AG09319 (cell line): ENCODE data around the gene VAMP2.

Source experiments
- DNase-seq: peaks from one replicate; pipeline ENCODE4 v3.0.0-alpha.2; 2010; ENCODE audit warnings: low read depth; ENCODE audit errors: extremely low read depth
- TF ChIP-seq, protein P1 (sequence below): IDR thresholded peaks from 2 replicates; pipeline ENCODE4 v1.5.1; 2011; ENCODE audit warnings: low read depth, mild to moderate bottlenecking, inconsistent platforms, low read length, moderate library complexity

The VAMP2 gene

GRCh38 chr17:8152112-8152775, 10.5 kb downstream of the VAMP2 start, which contains the start of gene PER1:
PER1 (minus strand) TSS chr17:8152404; CDS start chr17:8150706, 1,698 bp downstream.
- TF ChIP-seq, protein P1, sequence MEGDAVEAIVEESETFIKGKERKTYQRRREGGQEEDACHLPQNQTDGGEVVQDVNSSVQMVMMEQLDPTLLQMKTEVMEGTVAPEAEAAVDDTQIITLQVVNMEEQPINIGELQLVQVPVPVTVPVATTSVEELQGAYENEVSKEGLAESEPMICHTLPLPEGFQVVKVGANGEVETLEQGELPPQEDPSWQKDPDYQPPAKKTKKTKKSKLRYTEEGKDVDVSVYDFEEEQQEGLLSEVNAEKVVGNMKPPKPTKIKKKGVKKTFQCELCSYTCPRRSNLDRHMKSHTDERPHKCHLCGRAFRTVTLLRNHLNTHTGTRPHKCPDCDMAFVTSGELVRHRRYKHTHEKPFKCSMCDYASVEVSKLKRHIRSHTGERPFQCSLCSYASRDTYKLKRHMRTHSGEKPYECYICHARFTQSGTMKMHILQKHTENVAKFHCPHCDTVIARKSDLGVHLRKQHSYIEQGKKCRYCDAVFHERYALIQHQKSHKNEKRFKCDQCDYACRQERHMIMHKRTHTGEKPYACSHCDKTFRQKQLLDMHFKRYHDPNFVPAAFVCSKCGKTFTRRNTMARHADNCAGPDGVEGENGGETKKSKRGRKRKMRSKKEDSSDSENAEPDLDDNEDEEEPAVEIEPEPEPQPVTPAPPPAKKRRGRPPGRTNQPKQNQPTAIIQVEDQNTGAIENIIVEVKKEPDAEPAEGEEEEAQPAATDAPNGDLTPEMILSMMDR, result no peak
- DNase-seq, result peak; percentile 89

DNA sequence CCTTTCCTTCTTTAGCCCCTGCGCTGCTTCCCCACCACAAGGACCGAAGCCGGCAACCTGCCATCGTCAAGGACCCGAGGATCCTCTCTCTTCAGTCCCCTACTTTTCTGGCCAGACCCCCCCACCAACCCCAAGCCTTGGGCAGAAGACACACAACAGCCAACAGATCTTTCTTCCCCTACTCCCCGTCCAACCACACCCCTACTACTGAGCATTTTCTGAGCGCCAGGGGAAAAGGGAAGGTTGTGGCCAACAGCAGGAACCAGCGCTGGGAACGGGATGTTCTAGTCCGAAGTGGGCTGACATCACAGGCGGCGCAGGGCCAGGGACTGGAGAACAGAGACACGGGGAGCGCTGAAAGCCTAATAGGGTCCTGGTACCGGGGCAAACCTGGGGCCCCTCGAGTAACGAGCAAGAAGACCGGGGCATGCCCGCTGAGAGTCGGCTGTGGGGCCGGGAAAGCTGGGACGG, 11.1 kb downstream of the VAMP2 start:
- DNase-seq, result no peak
- TF ChIP-seq, protein P1, result no peak

GRCh38 chr17:8151120-8151640, 11.6 kb downstream of the VAMP2 start:
- TF ChIP-seq, protein P1, result no peak
- peak; percentile 77 for DNase-seq

DNA sequence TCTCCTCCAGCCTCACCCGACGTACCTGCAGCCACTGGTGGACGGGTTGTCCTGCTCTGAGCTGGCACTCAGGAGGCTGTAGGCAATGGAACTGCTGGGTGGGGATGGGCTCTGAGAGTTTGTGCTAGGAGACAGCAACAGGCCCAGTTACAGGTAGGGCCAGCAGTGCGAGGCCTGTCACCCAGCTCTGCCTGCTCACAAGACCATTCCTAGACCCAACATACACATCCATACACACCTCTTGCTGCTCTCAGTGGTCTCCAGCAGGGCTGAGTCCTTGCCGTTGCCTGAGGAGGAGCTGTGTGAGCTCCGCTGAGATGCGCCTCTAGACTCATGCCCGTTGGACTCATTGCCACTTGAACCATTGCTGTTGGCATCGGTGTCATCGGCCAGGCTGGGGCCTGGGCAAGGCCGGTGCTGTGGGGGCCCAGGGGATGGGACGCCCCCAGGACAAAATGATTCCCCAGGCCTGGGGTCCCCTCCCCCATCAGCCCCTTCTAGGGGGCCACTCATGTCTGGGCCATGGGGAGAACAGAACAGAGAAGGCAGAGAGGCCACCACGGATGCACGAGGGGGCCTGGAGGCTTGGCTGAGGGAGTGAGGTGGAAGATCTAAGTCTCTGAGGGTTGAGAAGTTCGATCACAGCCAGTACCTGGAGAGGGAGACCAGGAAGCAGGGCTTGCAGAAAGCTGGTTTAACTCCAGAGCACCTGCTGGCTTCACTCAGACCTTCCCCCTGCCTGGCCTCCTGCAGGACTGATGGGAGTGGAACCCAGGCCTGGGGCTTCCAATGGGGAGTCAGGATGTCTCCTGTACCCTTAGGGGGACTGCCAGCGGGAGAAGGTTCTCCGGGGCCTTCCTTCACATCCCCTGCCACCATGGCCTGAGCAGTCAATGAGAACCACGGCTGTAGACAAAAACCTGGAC, 12.3 kb downstream of the VAMP2 start:
- no peak for DNase-seq
- TF ChIP-seq, protein P1, result no peak

DNA sequence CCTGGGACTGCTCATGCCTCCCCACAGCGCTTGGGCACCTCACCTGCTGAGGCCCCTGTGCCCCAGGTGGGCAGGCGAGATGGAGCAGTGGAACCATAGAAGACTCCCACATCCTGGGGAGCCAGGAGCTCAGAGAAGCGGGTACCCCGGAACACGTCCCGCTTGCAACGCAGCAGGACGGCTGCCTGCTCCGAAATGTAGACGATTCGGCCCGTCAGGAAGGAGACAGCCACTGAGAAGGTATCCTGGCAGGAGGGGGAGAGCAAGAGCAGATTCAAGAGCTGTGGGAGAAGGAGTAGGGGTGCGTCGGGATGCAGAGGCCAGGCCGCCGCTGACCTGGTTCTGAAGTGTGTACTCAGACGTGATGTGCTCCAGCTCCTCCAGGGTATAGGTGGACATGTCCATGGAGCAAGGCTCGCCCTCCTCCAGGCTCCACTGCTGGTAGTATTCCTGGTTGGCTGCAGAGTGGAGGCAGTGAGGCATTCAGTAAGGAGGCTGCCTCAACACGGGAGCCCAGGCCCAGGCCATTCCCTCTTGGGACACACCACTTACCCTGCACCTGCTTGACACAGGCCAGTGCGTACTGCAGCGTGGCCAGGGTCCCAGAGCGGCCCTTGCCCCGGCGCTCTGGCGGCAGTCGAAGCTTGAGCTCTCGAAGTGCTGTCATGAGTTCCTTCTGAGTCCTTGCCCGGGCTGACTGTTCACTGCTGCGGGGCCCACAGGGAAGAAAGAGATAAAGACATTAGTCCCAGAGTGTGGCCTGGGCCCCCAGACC, 13.1 kb downstream of the VAMP2 start:
- TF ChIP-seq, protein P1, result no peak
- no peak for DNase-seq

DNA sequence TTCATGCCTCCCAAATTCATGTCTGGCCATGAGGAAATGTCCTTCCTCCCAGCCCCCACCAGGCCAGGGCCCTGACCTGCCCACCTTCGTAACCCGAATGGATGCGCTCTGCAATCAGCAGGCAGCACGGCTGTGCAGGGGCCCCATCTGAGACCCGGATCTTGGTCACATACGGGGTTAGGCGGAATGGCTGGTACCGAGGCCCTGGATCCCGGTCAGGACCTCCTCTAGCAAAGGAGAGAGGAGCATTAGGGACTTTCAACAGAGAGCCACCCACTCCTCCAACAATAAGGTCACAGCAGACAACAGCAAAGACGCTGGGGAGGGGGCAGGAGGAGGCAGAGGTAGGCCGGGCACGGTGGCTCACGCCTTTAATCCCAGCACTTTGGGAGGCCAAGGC, 14.2 kb downstream of the VAMP2 start:
- TF ChIP-seq, protein P1, result no peak

More for the DNA sequence above, 14.2 kb downstream of the VAMP2 start:
- no peak for DNase-seq
